Smooth muscle cell (in vitro differentiated cells): Measurements from ENCODE around the gene HOXA7. TPM values are rescaled to one million over a fixed set of nuclear protein-coding genes. Genes with fewer than 3 reads are reported as not detected.
A peak's percentile ranks its signal among the peaks of the same experiment; 100 is the strongest.

Source experiments
- DNase-seq: peaks from one replicate; lab custom pipeline; 2025; ENCODE audit not compliant: unreplicated experiment; lab: John Stamatoyannopoulos, UW
- H2AFZ ChIP-seq: fragments of 200-600 bp; sonication (generic); 2 replicates; pipeline ENCODE4 v1.6.0; 2016; ENCODE audit warnings: antibody characterized with exemption, low read depth, mild to moderate bottlenecking
- H3F3A ChIP-seq: fragments of 200-600 bp; sonication (generic); 2 replicates; pipeline ENCODE4 v1.6.0; 2017; ENCODE audit warnings: antibody characterized with exemption, low read depth
- H3K27ac ChIP-seq: fragments of 200-600 bp; sonication (generic); 2 replicates; pipeline ENCODE4 v1.5.1; 2016; ENCODE audit warnings: low read depth, mild to moderate bottlenecking
- H3K27me3 ChIP-seq: fragments of 200-600 bp; sonication (generic); 2 replicates; pipeline ENCODE4 v1.6.1; 2016; ENCODE audit warnings: low read depth, mild to moderate bottlenecking
- H3K36me3 ChIP-seq: fragments of 200-600 bp; sonication (generic); 2 replicates; pipeline ENCODE4 v1.5.1; 2016; ENCODE audit warnings: low read depth
- H3K4me1 ChIP-seq: fragments of 200-600 bp; sonication (generic); 2 replicates; pipeline ENCODE4 v1.5.1; 2016; ENCODE audit warnings: low read depth
- H3K4me2 ChIP-seq: fragments of 200-600 bp; sonication (generic); 2 replicates; pipeline ENCODE4 v1.6.0; 2016; ENCODE audit warnings: mild to moderate bottlenecking
- H3K4me3 ChIP-seq: fragments of 200-600 bp; sonication (generic); 2 replicates; pipeline ENCODE4 v1.5.1; 2016; ENCODE audit warnings: mild to moderate bottlenecking
- H3K79me2 ChIP-seq: fragments of 200-600 bp; sonication (generic); 2 replicates; pipeline ENCODE4 v1.6.0; 2016; ENCODE audit warnings: low read depth, mild to moderate bottlenecking
- H3K9ac ChIP-seq: fragments of 200-600 bp; sonication (generic); 2 replicates; pipeline ENCODE4 v1.6.0; 2016; ENCODE audit warnings: low read depth
- H3K9me3 ChIP-seq: fragments of 200-600 bp; sonication (generic); replicated peaks from 2 replicates; pipeline ENCODE4 v1.5.1; 2016; ENCODE audit warnings: low read depth
- H4K20me1 ChIP-seq: fragments of 200-600 bp; sonication (generic); 2 replicates; pipeline ENCODE4 v1.6.0; 2016; ENCODE audit warnings: low read depth
- CTCF ChIP-seq: fragments of 200-600 bp; sonication (generic); IDR thresholded peaks from 2 replicates; pipeline ENCODE4 v1.5.1; 2017; ENCODE audit warnings: borderline replicate concordance, mild to moderate bottlenecking, antibody characterized with exemption; ENCODE audit not compliant: insufficient read depth, poor library complexity, severe bottlenecking
- WGBS: methylation state at CpG from one replicate; pipeline ENCODE4 v1.1.7; 2016; ENCODE audit warnings: low lambda C conversion rate; 5-methylcytosine and 5-hydroxymethylcytosine counted together
- polyA plus RNA-seq: library from polyadenylated mRNA; unstranded; fragments of >200 nt; fragmentation: Nextera tagmentation; extraction: Ambion mirVana; gene quantifications from 2 replicates; pipeline ENCODE4 v1.2.1, GENCODE V29; 2016
- total RNA-seq: library from RNA; depleted of rRNA; stranded (reverse); fragments of >200 nt; gene quantifications from 2 replicates; pipeline ENCODE4 v1.2.3, GENCODE V29; 2014

The HOXA7 gene
- total and polyA plus RNA-seq, 2 experiments from 2014 or later: 0.72 to 1.2 TPM

GRCh38 chr7:27177795-27178320 is 21.4 kb upstream of the HOXA7 start:
- no peak for DNase-seq
- no peak overlapping the region for H2AFZ ChIP-seq
- no peaks in the 10 kb centered on the region for H3K9me3 ChIP-seq
- peak overlapping the region; percentile 95 for H3K27ac ChIP-seq
- H4K20me1 ChIP-seq: peaks cover 18% of the 10 kb centered on the region
- H3K4me2 ChIP-seq: peak overlapping the region; percentile 89
- H3K36me3 ChIP-seq: no peaks in the 10 kb centered on the region
- H3F3A ChIP-seq: no peaks in the 10 kb centered on the region
- peak overlapping the region; percentile 75 for H3K9ac ChIP-seq
- H3K4me3 ChIP-seq: peak overlapping the region; percentile 67
- WGBS: 27% methylated on average over 5 of the region's 5 CpGs
- H3K4me1 ChIP-seq: peaks cover 4% of the 10 kb centered on the region
- no peak for TF ChIP-seq CTCF
- H3K79me2 ChIP-seq: peaks cover 80% of the 10 kb centered on the region
- H3K27me3 ChIP-seq: no peaks in the 10 kb centered on the region

GRCh38 chr7:27176962-27177794 is 20.7 kb upstream of the HOXA7 start:
- WGBS: 23% methylated on average over 22 of the region's 22 CpGs
- H3K4me1 ChIP-seq: no peaks in the 10 kb centered on the region
- H3K27me3 ChIP-seq: peaks cover 6% of the 10 kb centered on the region

GRCh38 chr7:27176524-27176845 is 20.0 kb upstream of the HOXA7 start:
- no peak for TF ChIP-seq CTCF
- H2AFZ ChIP-seq: no peak overlapping the region
- H3K79me2 ChIP-seq: peaks cover 80% of the 10 kb centered on the region
- DNase-seq: no peak
- H4K20me1 ChIP-seq: peaks cover 31% of the 10 kb centered on the region
- peak overlapping the region; percentile 45 for H3K9ac ChIP-seq
- H3K36me3 ChIP-seq: no peaks in the 10 kb centered on the region
- H3K27ac ChIP-seq: peak overlapping the region; percentile 95
- 60% methylated on average over 3 of the region's 3 CpGs for WGBS
- H3K27me3 ChIP-seq: peaks cover 11% of the 10 kb centered on the region
- H3K4me2 ChIP-seq: peak overlapping the region; percentile 89
- H3K9me3 ChIP-seq: no peaks in the 10 kb centered on the region
- peak overlapping the region; percentile 67 for H3K4me3 ChIP-seq
- H3F3A ChIP-seq: no peaks in the 10 kb centered on the region
- no peaks in the 10 kb centered on the region for H3K4me1 ChIP-seq

More at GRCh38 chr7:27176962-27177794, 20.7 kb upstream of the HOXA7 start:
- Histone ChIP-seq H3K36me3 (no peaks in the 10 kb centered on the region), H3F3A (no peaks in the 10 kb centered on the region), H2AFZ (no peak overlapping the region), H4K20me1 (peaks cover 24% of the 10 kb centered on the region), H3K27ac (peak overlapping the region; percentile 95), H3K79me2 (peaks cover 80% of the 10 kb centered on the region), H3K9me3 (no peaks in the 10 kb centered on the region), H3K4me2 (peak overlapping the region; percentile 89), H3K4me3 (peak overlapping the region; percentile 67), H3K9ac (peak overlapping the region; percentile 75)
- no peak for TF ChIP-seq CTCF
- DNase-seq: no peak
